Measurements from ENCODE around the gene PMM2.
"Not testable (repeated sequence)": the region's sequence is repeated elsewhere in the genome, so short reads cannot be mapped to it uniquely, and the experiment has no call there.

The PMM2 gene

GRCh38 chr16:8785408-8785807 is 12.2 kb upstream of the PMM2 start:
- FAIRE-seq = no peak

- not testable (repeated sequence) for FAIRE-seq
Observed at GRCh38 chr16:8786316-8786715, 11.3 kb upstream of the PMM2 start.

GRCh38 chr16:8788578-8789172 is 9.0 kb upstream of the PMM2 start:
- no peak for FAIRE-seq

- FAIRE-seq = no peak
Observed at GRCh38 chr16:8795091-8795490, 2.5 kb upstream of the PMM2 start.

GRCh38 chr16:8795818-8796217 is 1.8 kb upstream of the PMM2 start:
- no peak for FAIRE-seq

GRCh38 chr16:8796469-8797363 is 923 bp upstream of the PMM2 start:
- FAIRE-seq = no peak

GRCh38 chr16:8798174-8798527 is 512 bp downstream of the PMM2 start:
- no peak for FAIRE-seq

- no peak for FAIRE-seq
Observed at GRCh38 chr16:8798535-8799157, 1.0 kb downstream of the PMM2 start.

GRCh38 chr16:8801701-8802100 is 4.1 kb downstream of the PMM2 start:
- FAIRE-seq = no peak

- not testable (repeated sequence) for FAIRE-seq
Observed at GRCh38 chr16:8803733-8804132, 6.1 kb downstream of the PMM2 start.

GRCh38 chr16:8804313-8804712 is 6.7 kb downstream of the PMM2 start:
- FAIRE-seq = no peak

- FAIRE-seq = no peak
Observed at GRCh38 chr16:8806272-8806983, 8.8 kb downstream of the PMM2 start.

- FAIRE-seq = no peak
Observed at GRCh38 chr16:8807189-8807588, 9.6 kb downstream of the PMM2 start.

- no peak for FAIRE-seq
Observed at GRCh38 chr16:8808009-8808408, 10.4 kb downstream of the PMM2 start.

- no peak for FAIRE-seq
Observed at GRCh38 chr16:8808613-8809353, 11.1 kb downstream of the PMM2 start.

- FAIRE-seq = no peak
Observed at GRCh38 chr16:8812162-8812843, 14.7 kb downstream of the PMM2 start.

GRCh38 chr16:8814095-8814806 is 16.6 kb downstream of the PMM2 start:
- no peak for FAIRE-seq

GRCh38 chr16:8816967-8817655 is 19.5 kb downstream of the PMM2 start:
- FAIRE-seq = no peak

- FAIRE-seq = no peak
Observed at GRCh38 chr16:8818504-8819270, 21.0 kb downstream of the PMM2 start.
